Nephron progenitor cell (in vitro differentiated cells): ENCODE measurements around the gene IGF1R.

Experiments
- DNase-seq: peaks from one replicate; pipeline ENCODE4 v3.0.0; 2021
- H3K27ac Mint-ChIP-seq: 2 replicates; pipeline ENCODE4 v1.8.0; 2021; ENCODE audit warnings: mild to moderate bottlenecking, moderate library complexity, mixed read lengths
- H3K27me3 Mint-ChIP-seq: 2 replicates; pipeline ENCODE4 v1.8.0; 2021; ENCODE audit warnings: mild to moderate bottlenecking, low read depth, mixed read lengths; ENCODE audit not compliant: poor library complexity
- H3K36me3 Mint-ChIP-seq: 2 replicates; pipeline ENCODE4 v1.8.0; 2021; ENCODE audit warnings: low read depth, mixed read lengths
- H3K4me1 Mint-ChIP-seq: 2 replicates; pipeline ENCODE4 v1.8.0; 2021; ENCODE audit warnings: mixed read lengths
- H3K4me3 Mint-ChIP-seq: 2 replicates; pipeline ENCODE4 v1.8.0; 2021; ENCODE audit warnings: mild to moderate bottlenecking, moderate library complexity, mixed read lengths
- H3K9me3 Mint-ChIP-seq: 2 replicates; pipeline ENCODE4 v1.8.0; 2021; ENCODE audit warnings: mild to moderate bottlenecking, moderate library complexity, mixed read lengths
- TF ChIP-seq, protein P1 (sequence below): fragments of 200-600 bp; sonication (generic); IDR thresholded peaks from 2 replicates; pipeline ENCODE4 v1.5.0; 2021; ENCODE audit warnings: antibody characterized with exemption

The IGF1R gene

DNA sequence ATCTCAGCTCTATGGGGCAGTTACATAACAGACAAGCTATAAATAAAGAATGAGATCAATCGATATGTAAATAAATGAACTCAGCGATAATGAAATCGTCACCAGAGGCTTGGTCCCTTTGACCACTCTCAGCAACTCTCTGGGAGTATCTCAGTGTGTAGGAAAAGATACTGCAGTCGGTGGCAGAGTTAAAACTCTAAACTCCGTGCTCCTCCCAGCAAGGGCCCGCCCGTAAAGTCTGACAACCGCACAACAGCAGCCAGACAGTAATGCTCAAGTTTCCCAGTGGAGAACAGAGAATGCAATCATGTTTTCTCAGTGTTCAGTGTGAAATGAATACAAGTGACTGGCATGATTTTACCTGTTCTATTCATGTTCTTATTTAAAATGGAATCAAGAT, 28.3 kb upstream of the IGF1R start:
- DNase-seq = peak; percentile 9
- Mint-ChIP-seq H3K9me3 (no peaks in the 10 kb centered on the region), H3K27ac (no peak overlapping the region), H3K4me3 (no peak overlapping the region), H3K36me3 (no peaks in the 10 kb centered on the region), H3K27me3 (peaks cover 4% of the 10 kb centered on the region), H3K4me1 (peaks cover 13% of the 10 kb centered on the region)
- TF ChIP-seq, protein P1, sequence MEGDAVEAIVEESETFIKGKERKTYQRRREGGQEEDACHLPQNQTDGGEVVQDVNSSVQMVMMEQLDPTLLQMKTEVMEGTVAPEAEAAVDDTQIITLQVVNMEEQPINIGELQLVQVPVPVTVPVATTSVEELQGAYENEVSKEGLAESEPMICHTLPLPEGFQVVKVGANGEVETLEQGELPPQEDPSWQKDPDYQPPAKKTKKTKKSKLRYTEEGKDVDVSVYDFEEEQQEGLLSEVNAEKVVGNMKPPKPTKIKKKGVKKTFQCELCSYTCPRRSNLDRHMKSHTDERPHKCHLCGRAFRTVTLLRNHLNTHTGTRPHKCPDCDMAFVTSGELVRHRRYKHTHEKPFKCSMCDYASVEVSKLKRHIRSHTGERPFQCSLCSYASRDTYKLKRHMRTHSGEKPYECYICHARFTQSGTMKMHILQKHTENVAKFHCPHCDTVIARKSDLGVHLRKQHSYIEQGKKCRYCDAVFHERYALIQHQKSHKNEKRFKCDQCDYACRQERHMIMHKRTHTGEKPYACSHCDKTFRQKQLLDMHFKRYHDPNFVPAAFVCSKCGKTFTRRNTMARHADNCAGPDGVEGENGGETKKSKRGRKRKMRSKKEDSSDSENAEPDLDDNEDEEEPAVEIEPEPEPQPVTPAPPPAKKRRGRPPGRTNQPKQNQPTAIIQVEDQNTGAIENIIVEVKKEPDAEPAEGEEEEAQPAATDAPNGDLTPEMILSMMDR = no peak

DNA sequence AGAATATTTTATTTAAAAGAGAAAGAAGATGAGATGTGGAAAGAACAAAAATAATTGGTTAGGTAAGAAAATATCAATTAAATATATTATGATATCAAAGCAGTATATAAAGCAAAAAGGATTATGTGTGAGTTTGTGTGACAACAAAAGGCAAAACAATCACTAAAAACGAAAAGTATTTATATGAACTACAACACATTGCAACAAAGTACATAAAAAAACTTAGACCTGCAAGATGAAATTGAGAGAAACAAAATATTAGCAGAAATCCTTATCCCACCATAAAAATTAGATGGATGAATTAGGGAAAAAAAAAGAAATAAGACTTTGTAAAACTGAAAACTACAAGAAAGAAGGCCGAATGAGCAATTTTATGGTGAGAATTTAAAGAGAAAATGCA, 27.3 kb upstream of the IGF1R start:
- H3K27me3 Mint-ChIP-seq = peaks cover 5% of the 10 kb centered on the region
- H3K4me3 Mint-ChIP-seq = no peak overlapping the region
- TF ChIP-seq, protein P1 = no peak
- H3K9me3 Mint-ChIP-seq = no peaks in the 10 kb centered on the region
- no peak for DNase-seq
- no peak overlapping the region for H3K27ac Mint-ChIP-seq
- no peaks in the 10 kb centered on the region for H3K36me3 Mint-ChIP-seq
- peaks cover 13% of the 10 kb centered on the region for H3K4me1 Mint-ChIP-seq

DNA sequence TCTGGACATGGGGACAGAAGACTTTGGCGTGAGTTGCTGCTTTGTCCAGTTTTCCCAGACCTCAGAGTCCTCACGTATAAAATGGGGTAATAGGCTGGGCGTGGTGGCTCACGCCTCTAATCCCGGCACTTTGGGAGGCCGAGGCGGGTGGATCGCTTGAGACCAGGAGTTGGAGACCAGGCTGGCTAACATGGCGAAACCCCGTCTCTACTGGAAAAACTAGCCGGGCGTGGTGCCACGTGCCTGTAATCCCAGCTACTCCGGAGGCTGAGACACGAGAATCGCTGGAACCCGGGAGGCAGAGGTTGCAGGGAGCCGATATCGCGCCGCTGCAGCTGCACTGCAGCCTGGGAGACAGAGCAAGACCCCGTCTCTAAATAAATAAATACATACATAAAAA, 22.7 kb upstream of the IGF1R start:
- no peak overlapping the region for H3K4me3 Mint-ChIP-seq
- H3K9me3 Mint-ChIP-seq = no peaks in the 10 kb centered on the region
- H3K4me1 Mint-ChIP-seq = no peaks in the 10 kb centered on the region
- no peak overlapping the region for H3K27ac Mint-ChIP-seq
- peaks cover 10% of the 10 kb centered on the region for H3K27me3 Mint-ChIP-seq
- H3K36me3 Mint-ChIP-seq = no peaks in the 10 kb centered on the region
- TF ChIP-seq, protein P1 = no peak
- no peak for DNase-seq

DNA sequence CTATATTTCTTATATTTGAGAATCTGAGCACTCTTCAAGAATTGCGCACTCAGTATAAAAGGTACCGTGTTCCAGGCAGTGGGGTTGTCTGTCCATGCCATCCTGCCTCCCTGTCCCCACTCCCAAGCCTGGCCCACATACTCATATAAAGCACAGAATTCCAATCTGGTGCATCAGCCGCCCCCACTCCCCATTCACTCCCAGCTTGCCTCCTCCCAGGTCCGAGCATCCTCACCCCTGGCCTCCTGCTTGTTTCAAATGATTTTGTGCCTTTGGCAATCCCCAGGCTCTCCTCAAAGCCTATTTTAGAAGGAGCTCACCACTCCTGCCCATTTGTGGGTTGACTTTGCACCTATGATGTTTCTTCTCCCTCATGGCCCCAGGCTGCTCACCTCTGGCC, 22.2 kb upstream of the IGF1R start:
- H3K4me3 Mint-ChIP-seq = no peak overlapping the region
- no peaks in the 10 kb centered on the region for H3K36me3 Mint-ChIP-seq
- TF ChIP-seq, protein P1 = no peak
- H3K9me3 Mint-ChIP-seq = no peaks in the 10 kb centered on the region
- H3K27me3 Mint-ChIP-seq = peaks cover 10% of the 10 kb centered on the region
- H3K27ac Mint-ChIP-seq = no peak overlapping the region
- H3K4me1 Mint-ChIP-seq = no peaks in the 10 kb centered on the region
- DNase-seq = no peak

DNA sequence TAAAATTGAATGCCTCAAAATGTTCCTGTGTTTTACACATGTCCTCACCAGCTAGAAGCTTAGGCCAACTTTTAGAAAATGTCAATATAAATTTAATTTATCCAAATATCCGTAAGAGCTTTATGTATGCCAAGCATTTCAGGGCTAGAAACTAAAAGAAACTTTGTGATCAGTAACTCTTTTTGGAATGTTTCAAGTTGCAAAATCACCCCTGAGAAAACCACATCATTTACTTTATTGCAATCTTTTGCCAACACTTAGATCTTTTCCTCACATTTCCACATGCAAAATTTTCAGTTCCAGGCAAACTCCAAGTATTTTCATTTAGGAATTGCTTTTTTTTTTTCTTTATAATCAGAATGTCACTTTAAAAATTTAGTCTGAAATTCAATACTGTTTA, 20.1 kb upstream of the IGF1R start:
- H3K27ac Mint-ChIP-seq = no peak overlapping the region
- no peaks in the 10 kb centered on the region for H3K4me1 Mint-ChIP-seq
- TF ChIP-seq, protein P1 = no peak
- DNase-seq = no peak
- no peaks in the 10 kb centered on the region for H3K9me3 Mint-ChIP-seq
- H3K36me3 Mint-ChIP-seq = no peaks in the 10 kb centered on the region
- H3K27me3 Mint-ChIP-seq = peaks cover 10% of the 10 kb centered on the region
- H3K4me3 Mint-ChIP-seq = no peak overlapping the region

DNA sequence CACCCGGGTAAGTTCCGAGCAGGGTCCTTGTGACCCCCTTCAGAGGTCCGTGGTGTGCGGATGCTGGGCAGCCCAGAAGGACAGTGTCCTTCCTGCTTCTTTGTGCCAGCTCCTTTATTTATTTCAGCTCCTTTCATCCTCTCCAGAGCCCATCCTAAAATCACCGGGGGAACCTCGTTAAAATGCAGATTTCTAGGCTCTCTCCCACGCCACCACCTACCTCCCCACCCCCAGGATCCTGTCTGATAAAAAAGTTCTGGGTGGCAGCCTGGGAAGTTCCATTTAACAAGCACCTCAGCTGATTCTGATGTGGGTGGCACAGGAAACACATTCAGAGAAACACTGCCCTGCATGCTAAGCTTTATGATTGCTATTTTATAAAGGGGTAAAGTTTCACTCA, 12.5 kb upstream of the IGF1R start:
- H3K27me3 Mint-ChIP-seq = peaks cover 9% of the 10 kb centered on the region
- no peak overlapping the region for H3K4me3 Mint-ChIP-seq
- peaks cover 5% of the 10 kb centered on the region for H3K4me1 Mint-ChIP-seq
- H3K27ac Mint-ChIP-seq = no peak overlapping the region
- no peaks in the 10 kb centered on the region for H3K36me3 Mint-ChIP-seq
- DNase-seq = no peak
- no peaks in the 10 kb centered on the region for H3K9me3 Mint-ChIP-seq
- TF ChIP-seq, protein P1 = no peak
